AG04450 (cell line): ENCODE results near the gene ARHGAP32. TPM values are rescaled to one million over a fixed set of nuclear protein-coding genes. Genes with fewer than 3 reads are reported as not detected.

Experiments
- CTCF ChIA-PET: fragments of 300-600, 350-600 bp; formaldehyde crosslinking; extraction: SDS; loops from one replicate; lab custom pipeline; 2022; ENCODE audit warnings: antibody characterized with exemption, inconsistent platforms; lab: Charles Lee
- POLR2A ChIA-PET: fragments of 350-600 bp; formaldehyde crosslinking; extraction: SDS; loops from one replicate; lab custom pipeline; 2021; ENCODE audit warnings: antibody characterized with exemption, inconsistent platforms; lab: Yijun Ruan, JAX
- DNase-seq: peaks from one replicate; pipeline ENCODE4 v3.0.0-alpha.2; 2011; ENCODE audit warnings: low read depth, low spot score
- H3K27ac ChIP-seq: one replicate; pipeline ENCODE4 v1.5.1; 2012; ENCODE audit warnings: low read depth, low read length, control low read depth
- H3K27me3 ChIP-seq: one replicate; pipeline ENCODE4 v1.6.0; 2012; ENCODE audit warnings: low read length; ENCODE audit not compliant: control insufficient read depth, insufficient read depth
- H3K4me3 ChIP-seq: 2 replicates; pipeline ENCODE4 v1.5.1; 2011; ENCODE audit warnings: mild to moderate bottlenecking, low read depth, low read length, control low read depth
- H3K9me3 ChIP-seq: 2 replicates; pipeline ENCODE4 v1.5.1; 2012; ENCODE audit warnings: low read length; ENCODE audit not compliant: control insufficient read depth, insufficient read depth
- CTCF ChIP-seq: IDR thresholded peaks from 2 replicates; pipeline ENCODE4 v1.5.1; 2011; ENCODE audit warnings: low read depth, low read length, control low read depth, inconsistent platforms
- polyA plus RNA-seq: library from polyadenylated mRNA; depleted of rRNA; stranded (reverse); fragments of >200 nt; gene quantifications from 2 replicates; pipeline ENCODE4 v1.2.3, GENCODE V29; 2011

ARHGAP32 gene
- polyA plus RNA-seq, 1 experiment, result 7.5 TPM

GRCh38 chr11:129155745-129156144 is 36.4 kb downstream of the ARHGAP32 start:
- POLR2A ChIA-PET, result no interaction called here

GRCh38 chr11:129148487-129148886 is 43.6 kb downstream of the ARHGAP32 start:
- Histone ChIP-seq H3K4me3 (no peak overlapping the region), H3K27me3 (no peaks in the 10 kb centered on the region), H3K9me3 (no peaks in the 10 kb centered on the region; the same call in 1 of the 2 replicates), H3K27ac (no peak overlapping the region)
- ChIA-PET POLR2A (no interaction called here), CTCF (no interaction called here)
- no peak for TF ChIP-seq CTCF
- no peak for DNase-seq

More at GRCh38 chr11:129155745-129156144, 36.4 kb downstream of the ARHGAP32 start:
- no peak overlapping the region for H3K4me3 ChIP-seq
- CTCF ChIA-PET, result no interaction called here
- no peak for DNase-seq
- no peak for TF ChIP-seq CTCF
- no peaks in the 10 kb centered on the region for H3K27me3 ChIP-seq
- H3K27ac ChIP-seq, result no peak overlapping the region
- no peaks in the 10 kb centered on the region for H3K9me3 ChIP-seq

- ChIA-PET CTCF (interaction anchor here (0.5 to 2.0 kb wide), 2 partner anchors 136 to 186 kb away, joined by 3 to 8 read pairs; no protein-coding TSS in a partner anchor), POLR2A (no interaction called here)
- Histone ChIP-seq H3K4me3 (no peak overlapping the region), H3K27ac (no peak overlapping the region), H3K27me3 (no peaks in the 10 kb centered on the region), H3K9me3 (no peaks in the 10 kb centered on the region; the same call in 1 of the 2 replicates)
- DNase-seq, result no peak
- no peak for TF ChIP-seq CTCF
Measured at GRCh38 chr11:129146191-129146590, 45.9 kb downstream of the ARHGAP32 start.

GRCh38 chr11:129145276-129145675 is 46.8 kb downstream of the ARHGAP32 start:
- ChIA-PET POLR2A (no interaction called here), CTCF (interaction anchor here (2.0 kb wide), 1 partner anchor 186 kb away, joined by 8 read pairs; no protein-coding TSS in a partner anchor)
- no peak overlapping the region for H3K27ac ChIP-seq
- H3K9me3 ChIP-seq, result no peaks in the 10 kb centered on the region; the same call in 1 of the 2 replicates
- H3K4me3 ChIP-seq, result no peak overlapping the region
- no peak for DNase-seq
- no peak for TF ChIP-seq CTCF
- no peaks in the 10 kb centered on the region for H3K27me3 ChIP-seq

- ChIA-PET POLR2A (no interaction called here), CTCF (no interaction called here)
- Histone ChIP-seq H3K27me3 (no peaks in the 10 kb centered on the region), H3K27ac (no peak overlapping the region), H3K4me3 (no peak overlapping the region), H3K9me3 (no peaks in the 10 kb centered on the region; the same call in 1 of the 2 replicates)
- DNase-seq, result no peak
- TF ChIP-seq CTCF, result no peak
Measured at GRCh38 chr11:129144256-129144655, 47.9 kb downstream of the ARHGAP32 start.
